Activated CD8-positive, alpha-beta memory T cell treated with anti-CD3 and anti-CD28 coated beads for 48 hours (primary cell): Measurements from ENCODE around the gene NAPSA.

Source experiments
- DNase-seq, 3 experiments: peaks; one replicate each; pipeline ENCODE4 v3.0.0-alpha.2; 2020; ENCODE audit warnings: low read depth in 2 of 3, low spot score in 2 of 3

NAPSA gene

GRCh38 chr19:50384685-50385535 lies 19.5 kb upstream of the NAPSA start:
- DNase-seq = no peak

GRCh38 chr19:50383852-50384684 lies 18.6 kb upstream of the NAPSA start, which contains the start of gene POLD1:
Gene POLD1, plus strand, starts transcription at chr19:50384347. Its CDS starts 14,505 bp downstream, at chr19:50398852.
- DNase-seq = peak; percentile 95 to 97 (median 96)

- DNase-seq = no peak
Observed at GRCh38 chr19:50383001-50383851, 17.8 kb upstream of the NAPSA start.

- no peak for DNase-seq
Observed at GRCh38 chr19:50381881-50382729, 16.7 kb upstream of the NAPSA start.

GRCh38 chr19:50380751-50381151 lies 15.3 kb upstream of the NAPSA start:
- DNase-seq = no peak

GRCh38 chr19:50380137-50380536 lies 14.7 kb upstream of the NAPSA start:
- no peak for DNase-seq

GRCh38 chr19:50379602-50380001 lies 14.2 kb upstream of the NAPSA start:
- no peak for DNase-seq

GRCh38 chr19:50378863-50379236 lies 13.4 kb upstream of the NAPSA start:
- DNase-seq = no peak

GRCh38 chr19:50378169-50378862 lies 12.9 kb upstream of the NAPSA start:
- DNase-seq = no peak

GRCh38 chr19:50377517-50377916 lies 12.1 kb upstream of the NAPSA start:
- no peak for DNase-seq

- no peak for DNase-seq
Observed at GRCh38 chr19:50377051-50377461, 11.6 kb upstream of the NAPSA start.

GRCh38 chr19:50376166-50377050 lies 11.0 kb upstream of the NAPSA start, which contains the start of gene NR1H2:
Gene NR1H2, plus strand, starts transcription at chr19:50376457. Its CDS starts 1,149 bp downstream, at chr19:50377606.
- peak; percentile 83 to 93 (median 93) for DNase-seq

- DNase-seq = no peak
Observed at GRCh38 chr19:50371914-50372475, 6.6 kb upstream of the NAPSA start.

- peak in 2 of 3 experiments; percentile 74 to 76 for DNase-seq
Observed at GRCh38 chr19:50368649-50369570, 3.5 kb upstream of the NAPSA start.

- peak in 1 of 3 experiments; percentile 44 for DNase-seq
Observed at GRCh38 chr19:50362656-50363424, 2.6 kb downstream of the NAPSA start.

- no peak for DNase-seq
Observed at GRCh38 chr19:50362030-50362412, 3.4 kb downstream of the NAPSA start.
